Measurements from ENCODE around the gene CACNB4.
"Not testable (repeated sequence)": the region's sequence is repeated elsewhere in the genome, so short reads cannot be mapped to it uniquely, and the experiment has no call there.

The CACNB4 gene

GRCh38 chr2:151882786-151883445 is 215.9 kb downstream of the CACNB4 start:
- no peaks in the 10 kb centered on the region for H3K4me1 ChIP-seq (ENCODE audit: control insufficient read depth, insufficient read depth, low read length)
- no peaks in the 10 kb centered on the region for H3K36me3 ChIP-seq (ENCODE audit: control insufficient read depth, insufficient read depth, low read length)
- no peak overlapping the region for H3K27ac ChIP-seq (ENCODE audit: low read depth, low read length)
- H3K27me3 ChIP-seq (ENCODE audit: control insufficient read depth, insufficient read depth, low read length), result no peaks in the 10 kb centered on the region
- no peak overlapping the region for H3K9ac ChIP-seq (ENCODE audit: low read length)
- H3K4me3 ChIP-seq (ENCODE audit: low read length), result no peak overlapping the region

DNA sequence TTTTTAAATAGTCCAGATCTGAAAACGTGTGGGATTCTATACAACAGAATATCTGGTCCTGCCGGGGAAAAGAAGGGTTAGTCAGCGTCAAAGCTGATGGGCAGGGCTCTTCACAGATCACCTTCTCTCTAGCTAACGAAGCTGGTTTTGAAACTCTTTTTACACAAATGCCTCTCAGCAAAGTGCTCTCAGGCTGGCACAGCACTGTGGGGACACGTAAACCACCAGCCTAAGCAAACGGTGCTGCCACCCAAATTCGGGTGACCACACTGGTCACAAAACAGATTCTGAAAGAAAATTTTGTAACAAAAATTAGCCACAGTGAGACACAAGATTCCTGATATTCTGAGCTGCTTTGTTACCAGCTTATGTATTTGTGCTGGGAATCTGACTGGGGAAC is 217.5 kb downstream of the CACNB4 start:
- H3K36me3 ChIP-seq (ENCODE audit: control insufficient read depth, insufficient read depth, low read length), result no peaks in the 10 kb centered on the region
- no peaks in the 10 kb centered on the region for H3K4me1 ChIP-seq (ENCODE audit: control insufficient read depth, insufficient read depth, low read length)
- H3K27me3 ChIP-seq (ENCODE audit: control insufficient read depth, insufficient read depth, low read length), result no peaks in the 10 kb centered on the region
- H3K4me3 ChIP-seq (ENCODE audit: low read length), result no peak overlapping the region
- H3K9ac ChIP-seq (ENCODE audit: low read length), result no peak overlapping the region
- no peak overlapping the region for H3K27ac ChIP-seq (ENCODE audit: low read depth, low read length)

DNA sequence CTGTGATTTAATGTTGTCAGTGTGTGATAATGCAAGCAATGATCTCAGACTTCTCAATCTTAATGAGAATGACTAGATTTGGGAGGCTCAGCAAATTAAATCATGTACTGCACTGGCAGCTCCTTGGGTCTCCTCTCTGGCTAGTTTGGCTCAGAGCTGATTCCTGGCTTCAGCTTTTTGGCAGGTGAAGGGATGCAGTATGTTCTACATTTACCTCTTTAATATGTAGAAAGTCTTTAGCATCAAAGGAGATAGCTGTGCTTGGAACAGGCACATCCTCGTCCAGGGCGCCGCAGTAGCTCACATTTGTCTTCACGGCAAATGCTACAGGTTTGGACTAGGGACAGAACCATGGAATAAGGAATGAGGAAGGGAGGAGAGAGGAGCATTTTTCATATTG is 218.3 kb downstream of the CACNB4 start:
- Histone ChIP-seq H3K9ac (ENCODE audit: low read length) (no peak overlapping the region), H3K27me3 (ENCODE audit: control insufficient read depth, insufficient read depth, low read length) (no peaks in the 10 kb centered on the region), H3K4me1 (ENCODE audit: control insufficient read depth, insufficient read depth, low read length) (no peaks in the 10 kb centered on the region), H3K27ac (ENCODE audit: low read depth, low read length) (no peak overlapping the region), H3K4me3 (ENCODE audit: low read length) (no peak overlapping the region), H3K36me3 (ENCODE audit: control insufficient read depth, insufficient read depth, low read length) (no peaks in the 10 kb centered on the region)

GRCh38 chr2:151878655-151879563 is 219.9 kb downstream of the CACNB4 start:
- Histone ChIP-seq H3K27ac (ENCODE audit: low read depth, low read length) (no peak overlapping the region), H3K27me3 (ENCODE audit: control insufficient read depth, insufficient read depth, low read length) (no peaks in the 10 kb centered on the region), H3K4me1 (ENCODE audit: control insufficient read depth, insufficient read depth, low read length) (no peaks in the 10 kb centered on the region), H3K4me3 (ENCODE audit: low read length) (no peak overlapping the region), H3K36me3 (ENCODE audit: control insufficient read depth, insufficient read depth, low read length) (no peaks in the 10 kb centered on the region), H3K9ac (ENCODE audit: low read length) (no peak overlapping the region)

GRCh38 chr2:151878204-151878603 is 220.6 kb downstream of the CACNB4 start:
- H3K27me3 ChIP-seq (ENCODE audit: control insufficient read depth, insufficient read depth, low read length), result no peaks in the 10 kb centered on the region
- H3K9ac ChIP-seq (ENCODE audit: low read length), result no peak overlapping the region
- no peaks in the 10 kb centered on the region for H3K4me1 ChIP-seq (ENCODE audit: control insufficient read depth, insufficient read depth, low read length)
- H3K27ac ChIP-seq (ENCODE audit: low read depth, low read length), result no peak overlapping the region
- no peaks in the 10 kb centered on the region for H3K36me3 ChIP-seq (ENCODE audit: control insufficient read depth, insufficient read depth, low read length)
- H3K4me3 ChIP-seq (ENCODE audit: low read length), result no peak overlapping the region

DNA sequence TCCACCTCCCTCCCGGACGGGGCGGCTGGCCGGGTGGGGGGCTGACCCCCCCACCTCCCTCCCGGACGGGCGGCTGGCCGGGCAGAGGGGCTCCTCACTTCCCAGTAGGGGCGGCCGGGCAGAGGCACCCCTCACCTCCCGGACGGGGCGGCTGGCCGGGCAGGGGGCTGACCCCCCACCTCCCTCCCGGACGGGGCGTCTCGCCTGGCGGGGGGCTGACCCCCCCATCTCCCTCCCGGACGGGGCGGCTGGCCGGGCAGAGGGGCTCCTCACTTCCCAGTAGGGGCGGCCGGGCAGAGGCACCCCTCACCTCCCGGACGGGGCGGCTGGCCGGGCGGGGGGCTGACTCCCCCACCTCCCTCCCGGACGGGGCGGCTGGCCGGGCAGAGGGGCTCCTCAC is 223.2 kb downstream of the CACNB4 start:
- H3K27me3 ChIP-seq (ENCODE audit: control insufficient read depth, insufficient read depth, low read length); H3K27ac ChIP-seq (ENCODE audit: low read depth, low read length); H3K4me3 ChIP-seq (ENCODE audit: low read length); H3K9ac ChIP-seq (ENCODE audit: low read length); H3K4me1 ChIP-seq (ENCODE audit: control insufficient read depth, insufficient read depth, low read length); H3K36me3 ChIP-seq (ENCODE audit: control insufficient read depth, insufficient read depth, low read length): not testable (repeated sequence)

GRCh38 chr2:151872463-151872862 is 226.4 kb downstream of the CACNB4 start:
- Histone ChIP-seq H3K36me3 (ENCODE audit: control insufficient read depth, insufficient read depth, low read length) (no peaks in the 10 kb centered on the region), H3K9ac (ENCODE audit: low read length) (no peak overlapping the region), H3K4me3 (ENCODE audit: low read length) (no peak overlapping the region), H3K27me3 (ENCODE audit: control insufficient read depth, insufficient read depth, low read length) (no peaks in the 10 kb centered on the region), H3K27ac (ENCODE audit: low read depth, low read length) (no peak overlapping the region), H3K4me1 (ENCODE audit: control insufficient read depth, insufficient read depth, low read length) (no peaks in the 10 kb centered on the region)

DNA sequence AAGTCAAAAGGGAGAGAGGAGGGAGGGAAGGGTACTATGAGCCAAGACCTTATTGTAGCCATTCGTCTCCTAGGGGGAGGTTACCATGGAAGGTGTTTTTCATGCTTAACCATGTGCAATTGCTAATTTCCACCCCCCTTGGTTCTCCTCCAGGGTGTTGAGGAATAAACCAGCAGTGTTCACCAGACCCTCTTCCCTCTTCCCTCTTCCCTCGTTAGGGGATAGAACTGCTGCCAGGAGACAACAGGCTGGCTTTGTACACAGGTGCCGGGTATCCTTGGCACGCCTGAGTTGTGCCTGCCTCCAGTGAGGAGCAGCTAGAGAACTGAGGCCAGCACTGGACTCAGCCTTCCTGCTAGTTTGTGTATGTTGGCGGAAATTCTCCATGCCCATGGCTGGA is 229.6 kb downstream of the CACNB4 start:
- no peak overlapping the region for H3K4me3 ChIP-seq (ENCODE audit: low read length)
- no peaks in the 10 kb centered on the region for H3K36me3 ChIP-seq (ENCODE audit: control insufficient read depth, insufficient read depth, low read length)
- H3K27me3 ChIP-seq (ENCODE audit: control insufficient read depth, insufficient read depth, low read length), result no peaks in the 10 kb centered on the region
- H3K4me1 ChIP-seq (ENCODE audit: control insufficient read depth, insufficient read depth, low read length), result no peaks in the 10 kb centered on the region
- H3K9ac ChIP-seq (ENCODE audit: low read length), result no peak overlapping the region
- no peak overlapping the region for H3K27ac ChIP-seq (ENCODE audit: low read depth, low read length)

DNA sequence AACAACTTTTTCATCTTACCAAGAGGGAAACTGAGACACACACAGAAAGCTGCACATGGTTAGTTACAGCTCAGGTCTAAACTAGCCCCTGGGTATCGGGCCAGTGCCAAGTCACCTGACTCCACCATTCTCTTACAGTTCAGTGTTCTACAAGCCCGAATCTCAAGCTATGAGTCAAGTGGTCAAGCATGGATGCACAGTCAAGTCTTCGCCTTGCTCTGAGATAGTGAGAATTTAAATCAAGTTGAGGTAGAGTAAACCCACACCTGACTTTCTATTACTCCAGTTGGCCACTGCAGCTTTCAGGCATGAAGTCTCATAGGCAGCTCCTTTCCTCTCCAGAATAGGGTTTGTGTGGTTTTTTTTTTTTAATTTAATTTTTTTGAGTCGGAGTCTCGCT is 236.1 kb downstream of the CACNB4 start:
- no peak overlapping the region for H3K9ac ChIP-seq (ENCODE audit: low read length)
- no peaks in the 10 kb centered on the region for H3K36me3 ChIP-seq (ENCODE audit: control insufficient read depth, insufficient read depth, low read length)
- H3K4me1 ChIP-seq (ENCODE audit: control insufficient read depth, insufficient read depth, low read length), result no peaks in the 10 kb centered on the region
- H3K27me3 ChIP-seq (ENCODE audit: control insufficient read depth, insufficient read depth, low read length), result no peaks in the 10 kb centered on the region
- no peak overlapping the region for H3K27ac ChIP-seq (ENCODE audit: low read depth, low read length)
- H3K4me3 ChIP-seq (ENCODE audit: low read length), result no peak overlapping the region

DNA sequence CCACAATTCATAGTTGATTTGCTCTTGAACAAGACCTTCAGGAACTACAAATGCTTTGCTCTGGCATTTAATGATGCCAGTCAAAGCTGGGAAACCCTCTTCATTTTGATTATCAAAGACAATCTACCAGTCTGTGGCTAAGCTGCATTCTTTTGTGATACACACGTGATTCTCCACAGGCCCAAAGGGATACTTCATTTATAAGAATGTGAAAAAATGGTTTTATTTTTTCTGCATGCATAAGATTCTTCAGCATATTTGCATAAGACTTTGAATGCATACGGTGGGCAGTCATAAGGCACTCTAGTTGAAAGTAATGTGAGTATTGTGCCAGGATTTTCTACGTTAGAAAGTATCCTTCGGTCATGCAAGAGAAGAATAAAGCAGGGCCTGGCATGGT is 237.7 kb downstream of the CACNB4 start:
- H3K4me1 ChIP-seq (ENCODE audit: control insufficient read depth, insufficient read depth, low read length), result no peaks in the 10 kb centered on the region
- no peaks in the 10 kb centered on the region for H3K27me3 ChIP-seq (ENCODE audit: control insufficient read depth, insufficient read depth, low read length)
- H3K4me3 ChIP-seq (ENCODE audit: low read length), result no peak overlapping the region
- H3K9ac ChIP-seq (ENCODE audit: low read length), result no peak overlapping the region
- no peak overlapping the region for H3K27ac ChIP-seq (ENCODE audit: low read depth, low read length)
- H3K36me3 ChIP-seq (ENCODE audit: control insufficient read depth, insufficient read depth, low read length), result no peaks in the 10 kb centered on the region

DNA sequence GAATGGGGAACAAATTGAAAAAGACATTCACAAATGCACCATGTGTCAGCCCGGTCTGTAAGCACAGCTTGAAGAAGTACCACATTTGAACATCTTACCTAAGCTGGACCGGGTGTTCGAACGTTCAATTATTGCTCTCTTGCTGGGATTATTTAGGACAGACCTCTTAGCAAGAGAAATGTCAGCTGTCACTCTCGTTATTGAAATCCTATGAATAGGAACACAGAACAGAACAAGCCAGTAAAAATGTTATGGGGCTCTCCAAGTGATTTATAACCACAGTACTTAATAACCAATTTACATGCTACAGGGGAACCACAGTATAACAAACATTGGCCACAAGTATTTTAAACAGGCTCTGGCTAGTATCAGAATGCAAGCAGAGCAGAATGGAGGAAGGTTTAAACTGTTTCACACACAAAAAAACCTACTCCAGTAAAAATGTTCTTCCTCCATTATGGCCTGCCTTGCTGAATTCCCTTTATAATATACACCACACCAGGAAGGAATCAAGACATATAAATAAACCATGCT is 238.2 kb downstream of the CACNB4 start:
- no peaks in the 10 kb centered on the region for H3K36me3 ChIP-seq (ENCODE audit: control insufficient read depth, insufficient read depth, low read length)
- H3K27me3 ChIP-seq (ENCODE audit: control insufficient read depth, insufficient read depth, low read length), result no peaks in the 10 kb centered on the region
- H3K27ac ChIP-seq (ENCODE audit: low read depth, low read length), result no peak overlapping the region
- H3K4me3 ChIP-seq (ENCODE audit: low read length), result no peak overlapping the region
- no peak overlapping the region for H3K9ac ChIP-seq (ENCODE audit: low read length)
- H3K4me1 ChIP-seq (ENCODE audit: control insufficient read depth, insufficient read depth, low read length), result no peaks in the 10 kb centered on the region

DNA sequence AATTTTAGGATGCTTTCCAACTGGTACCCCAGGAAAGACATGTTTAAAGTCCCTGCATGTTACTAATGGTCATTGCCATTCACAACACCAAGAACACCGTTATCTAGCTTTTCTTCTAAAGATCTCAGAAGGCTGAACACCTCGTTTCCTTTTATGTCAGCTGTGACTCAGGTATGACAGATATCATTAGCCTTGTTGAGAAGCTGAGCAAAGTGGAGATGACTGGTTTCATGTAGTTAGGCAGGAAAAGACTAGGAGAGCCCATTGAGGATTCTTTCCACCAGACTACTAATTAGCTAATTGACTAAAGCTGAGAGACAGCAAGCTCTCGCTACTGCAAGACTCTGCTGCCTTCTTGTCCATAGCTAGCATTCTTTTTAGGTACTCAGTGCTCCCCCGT is 238.6 kb downstream of the CACNB4 start:
- H3K27me3 ChIP-seq (ENCODE audit: control insufficient read depth, insufficient read depth, low read length), result no peaks in the 10 kb centered on the region
- no peaks in the 10 kb centered on the region for H3K36me3 ChIP-seq (ENCODE audit: control insufficient read depth, insufficient read depth, low read length)
- no peak overlapping the region for H3K4me3 ChIP-seq (ENCODE audit: low read length)
- no peak overlapping the region for H3K9ac ChIP-seq (ENCODE audit: low read length)
- H3K4me1 ChIP-seq (ENCODE audit: control insufficient read depth, insufficient read depth, low read length), result no peaks in the 10 kb centered on the region
- H3K27ac ChIP-seq (ENCODE audit: low read depth, low read length), result no peak overlapping the region

Data from rectal smooth muscle tissue (tissue), 1 donor.